ENCODE data around the gene GPC5. TPM values are rescaled to one million over a fixed set of nuclear protein-coding genes. Genes with fewer than 3 reads are reported as not detected.

Gene GPC5
- total RNA-seq, 2 donors from 2014 or later = 0.22 to 0.51 TPM

- Histone ChIP-seq H3K36me3 (ENCODE audit: control insufficient read depth, insufficient read depth, low read length) (no peaks in the 10 kb centered on the region), H3K4me3 (ENCODE audit: low read length) (no peak overlapping the region), H3K4me1 (ENCODE audit: control insufficient read depth, insufficient read depth, low read length) (no peaks in the 10 kb centered on the region), H3K27ac (ENCODE audit: low read depth, low read length) (no peak overlapping the region), H3K9ac (ENCODE audit: extremely low read depth, low read length, poor library complexity, severe bottlenecking) (no peak overlapping the region), H3K27me3 (ENCODE audit: control insufficient read depth, insufficient read depth, low read length, poor library complexity, severe bottlenecking) (no peaks in the 10 kb centered on the region), H3K9me3 (ENCODE audit: control insufficient read depth, low read length) (no peaks in the 10 kb centered on the region)
- 68 to 80% methylated on average over 2 to 3 of the region's 3 CpGs for WGBS, 2 experiments (ENCODE audit: insufficient coverage in 1 of 2, insufficient read length in 1 of 2)
- Mint-ChIP-seq H3K27me3 (ENCODE audit: insufficient read depth) (no peaks in the 10 kb centered on the region), H3K4me3 (no peak overlapping the region), H3K9me3 (no peaks in the 10 kb centered on the region), H3K36me3 (ENCODE audit: low read depth) (no peaks in the 10 kb centered on the region), H3K4me1 (peaks cover 2% of the 10 kb centered on the region), H3K27ac (no peak overlapping the region)
- TF ChIP-seq, protein P1, sequence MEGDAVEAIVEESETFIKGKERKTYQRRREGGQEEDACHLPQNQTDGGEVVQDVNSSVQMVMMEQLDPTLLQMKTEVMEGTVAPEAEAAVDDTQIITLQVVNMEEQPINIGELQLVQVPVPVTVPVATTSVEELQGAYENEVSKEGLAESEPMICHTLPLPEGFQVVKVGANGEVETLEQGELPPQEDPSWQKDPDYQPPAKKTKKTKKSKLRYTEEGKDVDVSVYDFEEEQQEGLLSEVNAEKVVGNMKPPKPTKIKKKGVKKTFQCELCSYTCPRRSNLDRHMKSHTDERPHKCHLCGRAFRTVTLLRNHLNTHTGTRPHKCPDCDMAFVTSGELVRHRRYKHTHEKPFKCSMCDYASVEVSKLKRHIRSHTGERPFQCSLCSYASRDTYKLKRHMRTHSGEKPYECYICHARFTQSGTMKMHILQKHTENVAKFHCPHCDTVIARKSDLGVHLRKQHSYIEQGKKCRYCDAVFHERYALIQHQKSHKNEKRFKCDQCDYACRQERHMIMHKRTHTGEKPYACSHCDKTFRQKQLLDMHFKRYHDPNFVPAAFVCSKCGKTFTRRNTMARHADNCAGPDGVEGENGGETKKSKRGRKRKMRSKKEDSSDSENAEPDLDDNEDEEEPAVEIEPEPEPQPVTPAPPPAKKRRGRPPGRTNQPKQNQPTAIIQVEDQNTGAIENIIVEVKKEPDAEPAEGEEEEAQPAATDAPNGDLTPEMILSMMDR (conservative IDR thresholded peaks at IDR 0.05) = no peak
- DNase-seq = peak; percentile 52
Observed at GRCh38 chr13:91714855-91715254, 316.4 kb downstream of the GPC5 start.

DNA sequence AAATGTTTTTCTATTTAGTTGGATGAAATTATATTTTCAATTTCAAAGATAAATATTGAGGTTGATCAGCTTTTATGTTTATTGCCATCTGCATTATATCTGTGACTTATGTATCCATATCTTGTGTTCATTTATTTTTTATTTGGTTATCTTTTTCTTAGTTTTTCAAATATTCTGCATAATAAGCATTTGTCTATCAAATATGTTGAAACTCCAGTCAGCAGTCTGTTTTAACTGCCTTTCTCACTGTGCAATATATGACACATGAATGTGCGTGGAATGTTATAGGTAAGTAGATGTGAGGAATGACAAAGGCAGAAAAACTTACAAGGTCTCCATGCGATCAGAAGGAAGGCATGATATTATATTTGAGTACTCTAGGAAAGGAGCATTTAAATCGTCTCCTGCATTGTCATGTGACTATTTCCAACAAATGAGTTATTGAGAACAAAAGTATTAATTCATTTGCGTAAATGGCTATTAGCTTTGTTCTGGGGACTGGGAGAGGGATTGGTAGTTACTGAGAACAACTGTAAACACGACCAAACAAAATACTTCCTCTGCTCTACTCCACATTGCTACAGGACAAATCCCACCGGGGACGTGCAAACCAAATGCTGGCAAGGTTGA is 318.1 kb downstream of the GPC5 start:
- Histone ChIP-seq H3K36me3 (ENCODE audit: control insufficient read depth, insufficient read depth, low read length) (no peaks in the 10 kb centered on the region), H3K4me1 (ENCODE audit: control insufficient read depth, insufficient read depth, low read length) (no peaks in the 10 kb centered on the region), H3K9me3 (ENCODE audit: control insufficient read depth, low read length) (no peaks in the 10 kb centered on the region), H3K9ac (ENCODE audit: extremely low read depth, low read length, poor library complexity, severe bottlenecking) (no peak overlapping the region), H3K27me3 (ENCODE audit: control insufficient read depth, insufficient read depth, low read length, poor library complexity, severe bottlenecking) (no peaks in the 10 kb centered on the region), H3K4me3 (ENCODE audit: low read length) (no peak overlapping the region), H3K27ac (ENCODE audit: low read depth, low read length) (no peak overlapping the region)
- WGBS, 2 experiments (ENCODE audit: insufficient coverage in 1 of 2, insufficient read length in 1 of 2) = 90 to 100% methylated on average over 2 to 7 of the region's 7 CpGs
- Mint-ChIP-seq H3K9me3 (no peaks in the 10 kb centered on the region), H3K27ac (no peak overlapping the region), H3K27me3 (ENCODE audit: insufficient read depth) (no peaks in the 10 kb centered on the region), H3K4me3 (no peak overlapping the region), H3K36me3 (ENCODE audit: low read depth) (no peaks in the 10 kb centered on the region), H3K4me1 (peaks cover 2% of the 10 kb centered on the region)
- TF ChIP-seq, protein P1 (conservative IDR thresholded peaks at IDR 0.05) = no peak
- no peak for DNase-seq

DNA sequence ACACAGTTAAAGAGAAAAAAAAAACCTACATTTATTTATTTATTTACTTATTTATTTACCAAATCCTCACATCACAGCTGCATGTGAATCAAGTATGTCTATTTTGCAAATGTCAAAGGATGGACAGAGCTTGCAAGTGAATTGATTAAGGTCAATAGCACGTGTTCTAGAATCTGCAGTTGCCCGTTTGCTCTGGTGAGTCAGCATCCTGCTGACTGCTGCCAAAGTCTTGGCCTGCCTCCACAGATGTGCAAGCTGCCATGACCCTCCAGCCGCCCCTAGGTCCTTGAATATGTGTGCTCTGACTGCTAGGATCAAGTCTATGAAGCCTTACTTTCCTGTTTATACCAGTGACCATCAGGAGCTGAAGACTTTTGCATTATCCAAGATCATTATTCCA is 320.6 kb downstream of the GPC5 start:
- no peak overlapping the region for H3K4me3 ChIP-seq (ENCODE audit: low read length)
- WGBS, 2 experiments (ENCODE audit: insufficient coverage in 1 of 2, insufficient read length in 1 of 2) = 78 to 81% methylated on average over 3 of the region's 3 CpGs
- TF ChIP-seq, protein P1 (conservative IDR thresholded peaks at IDR 0.05) = no peak
- Mint-ChIP-seq H3K4me1 (peaks cover 2% of the 10 kb centered on the region), H3K4me3 (no peak overlapping the region), H3K27me3 (ENCODE audit: insufficient read depth) (no peaks in the 10 kb centered on the region), H3K27ac (no peak overlapping the region), H3K36me3 (ENCODE audit: low read depth) (no peaks in the 10 kb centered on the region), H3K9me3 (no peaks in the 10 kb centered on the region)
- H3K36me3 ChIP-seq (ENCODE audit: control insufficient read depth, insufficient read depth, low read length) = no peaks in the 10 kb centered on the region
- no peak overlapping the region for H3K9ac ChIP-seq (ENCODE audit: extremely low read depth, low read length, poor library complexity, severe bottlenecking)
- no peak overlapping the region for H3K27ac ChIP-seq (ENCODE audit: low read depth, low read length)
- no peak for DNase-seq
- H3K27me3 ChIP-seq (ENCODE audit: control insufficient read depth, insufficient read depth, low read length, poor library complexity, severe bottlenecking) = no peaks in the 10 kb centered on the region
- no peaks in the 10 kb centered on the region for H3K4me1 ChIP-seq (ENCODE audit: control insufficient read depth, insufficient read depth, low read length)
- H3K9me3 ChIP-seq (ENCODE audit: control insufficient read depth, low read length) = no peaks in the 10 kb centered on the region
